NOMO-1 treated with DMSO at 0.1 percent for 48 hours (cell line): Measurements from ENCODE around the gene KRTAP12-2.
"Not testable (repeated sequence)": the region's sequence is repeated elsewhere in the genome, so short reads cannot be mapped to it uniquely, and the experiment has no call there.

Source experiments
- DNase-seq: peaks from one replicate; lab custom pipeline; 2025; ENCODE audit not compliant: unreplicated experiment; lab: John Stamatoyannopoulos, UW

Gene KRTAP12-2

GRCh38 chr21:44653656-44654575 is 12.8 kb downstream of the KRTAP12-2 start:
- no peak for DNase-seq

- DNase-seq, result no peak
Observed at GRCh38 chr21:44653123-44653522, 13.6 kb downstream of the KRTAP12-2 start.

GRCh38 chr21:44650973-44651675 is 15.6 kb downstream of the KRTAP12-2 start:
- no peak for DNase-seq

GRCh38 chr21:44650265-44650972 is 16.3 kb downstream of the KRTAP12-2 start:
- no peak for DNase-seq

- DNase-seq, result no peak
Observed at GRCh38 chr21:44649521-44650100, 17.1 kb downstream of the KRTAP12-2 start.

GRCh38 chr21:44648557-44649311 is 18.0 kb downstream of the KRTAP12-2 start:
- DNase-seq, result no peak

- no peak for DNase-seq
Observed at GRCh38 chr21:44647222-44647552, 19.5 kb downstream of the KRTAP12-2 start.

GRCh38 chr21:44646366-44647221 is 20.1 kb downstream of the KRTAP12-2 start, which contains the start of gene KRTAP10-11:
Gene KRTAP10-11, plus strand, starts transcription at chr21:44646414. Its CDS starts 45 bp downstream, at chr21:44646459.
- not testable (repeated sequence) for DNase-seq

GRCh38 chr21:44644878-44645277 is 21.8 kb downstream of the KRTAP12-2 start:
- no peak for DNase-seq

- no peak for DNase-seq
Observed at GRCh38 chr21:44643741-44644310, 22.9 kb downstream of the KRTAP12-2 start.

- DNase-seq, result no peak
Observed at GRCh38 chr21:44640761-44641160, 26.0 kb downstream of the KRTAP12-2 start.

GRCh38 chr21:44639331-44639655 is 27.4 kb downstream of the KRTAP12-2 start:
- no peak for DNase-seq

- not testable (repeated sequence) for DNase-seq
Observed at GRCh38 chr21:44638506-44639330, 28.0 kb downstream of the KRTAP12-2 start.

- DNase-seq, result not testable (repeated sequence)
Observed at GRCh38 chr21:44637851-44638348, 28.8 kb downstream of the KRTAP12-2 start.

- no peak for DNase-seq
Observed at GRCh38 chr21:44637018-44637850, 29.5 kb downstream of the KRTAP12-2 start, which contains the start of gene KRTAP10-10. Gene KRTAP10-10, plus strand, starts transcription at chr21:44637356. Its CDS starts 62 bp downstream, at chr21:44637418.

- DNase-seq, result no peak
Observed at GRCh38 chr21:44636209-44637017, 30.3 kb downstream of the KRTAP12-2 start.
